HepG2 (cell line): ENCODE results near the gene DNAJC1. TPM values are rescaled to one million over a fixed set of nuclear protein-coding genes. Genes with fewer than 3 reads are reported as not detected.
A peak's percentile ranks its signal among the peaks of the same experiment; 100 is the strongest.

ENCODE experiments used
- ATRX ChIP-seq: sonication (generic); formaldehyde crosslinking; IDR thresholded peaks from 2 replicates; pipeline ENCODE4 v1.4.0; 2020; ENCODE audit warnings: missing genetic modification reagents, borderline replicate concordance
- CHD2 ChIP-seq: IDR thresholded peaks from 2 replicates; pipeline ENCODE4 v1.6.1; 2011; ENCODE audit warnings: low read depth, low read length, improper control_type of control experiment
- E2F5 ChIP-seq: sonication (generic); formaldehyde crosslinking; conservative IDR thresholded peaks from 2 replicates; pipeline ENCODE4 v1.4.0; 2020; ENCODE audit warnings: missing genetic modification reagents
- GPBP1L1 ChIP-seq: sonication (generic); formaldehyde crosslinking; IDR thresholded peaks from 2 replicates; pipeline ENCODE4 v1.5.0; 2020; ENCODE audit warnings: mild to moderate bottlenecking, missing genetic modification reagents
- HNRNPK ChIP-seq: fragments of 200-400 bp; formaldehyde crosslinking; IDR thresholded peaks from 2 replicates; pipeline ENCODE4 v1.6.1; 2018; ENCODE audit warnings: low read length, low read depth, moderate library complexity, mild to moderate bottlenecking; ENCODE audit not compliant: poor library complexity, severe bottlenecking
- KDM5B ChIP-seq: sonication (generic); formaldehyde crosslinking; IDR thresholded peaks from 2 replicates; pipeline ENCODE4 v1.4.0; 2020; ENCODE audit warnings: missing genetic modification reagents, mild to moderate bottlenecking, borderline replicate concordance
- NFE2 ChIP-seq: sonication (generic); formaldehyde crosslinking; IDR thresholded peaks from 2 replicates; pipeline ENCODE4 v1.4.0; 2020; ENCODE audit warnings: missing genetic modification reagents
- NPAS2 ChIP-seq: sonication (generic); formaldehyde crosslinking; IDR thresholded peaks from 2 replicates; pipeline ENCODE4 v1.8.0; 2022; ENCODE audit warnings: mild to moderate bottlenecking, missing genetic modification reagents, borderline replicate concordance
- PHF20 ChIP-seq: sonication (generic); formaldehyde crosslinking; IDR thresholded peaks from 2 replicates; pipeline ENCODE4 v1.5.0; 2020; ENCODE audit warnings: mild to moderate bottlenecking, missing genetic modification reagents
- POLR2AphosphoS2 ChIP-seq: IDR thresholded peaks from 2 replicates; pipeline ENCODE4 v1.6.1; 2011; ENCODE audit warnings: low read depth, low read length, improper control_type of control experiment
- RXRB ChIP-seq: IDR thresholded peaks from 2 replicates; pipeline ENCODE4 v1.6.1; 2016; ENCODE audit warnings: borderline replicate concordance, missing genetic modification reagents, missing compliant biosample characterization
- ZC3H13 ChIP-seq: sonication (generic); formaldehyde crosslinking; IDR thresholded peaks from 2 replicates; pipeline ENCODE4 v1.8.1; 2023; ENCODE audit warnings: mild to moderate bottlenecking, missing genetic modification reagents, moderate library complexity
- ZNF230 ChIP-seq: sonication (generic); formaldehyde crosslinking; IDR thresholded peaks from 2 replicates; pipeline ENCODE4 v1.4.0; 2020; ENCODE audit warnings: mild to moderate bottlenecking, missing genetic modification reagents
- ZNF33A ChIP-seq: sonication (generic); formaldehyde crosslinking; IDR thresholded peaks from 2 replicates; pipeline ENCODE4 v1.5.1; 2020; ENCODE audit warnings: missing genetic modification reagents, mild to moderate bottlenecking, moderate library complexity, borderline replicate concordance
- ZNF383 ChIP-seq: sonication (generic); formaldehyde crosslinking; IDR thresholded peaks from 2 replicates; pipeline ENCODE4 v1.4.0; 2020; ENCODE audit warnings: missing genetic modification reagents, mild to moderate bottlenecking, borderline replicate concordance
- ZNF530 ChIP-seq: sonication (generic); formaldehyde crosslinking; IDR thresholded peaks from 2 replicates; pipeline ENCODE4 v1.5.0; 2020; ENCODE audit warnings: low read depth, mild to moderate bottlenecking, missing genetic modification reagents
- ZNF564 ChIP-seq: sonication (generic); formaldehyde crosslinking; IDR thresholded peaks from 2 replicates; pipeline ENCODE4 v1.8.1; 2023; ENCODE audit warnings: mild to moderate bottlenecking, missing genetic modification reagents
- ZNF660 ChIP-seq: sonication (generic); formaldehyde crosslinking; IDR thresholded peaks from 2 replicates; pipeline ENCODE4 v1.5.1; 2020; ENCODE audit warnings: mild to moderate bottlenecking, low read depth, missing genetic modification reagents, borderline replicate concordance
- polyA plus RNA-seq, 8 experiments: library from polyadenylated mRNA; depleted of rRNA in 3 of 8; stranded (reverse) in 7 of 8; unstranded in 1 of 8; fragments of >200 nt; fragmentation: Illumina TruSeq in 4 of 8; extraction: Trizol in 4 of 8; gene quantifications; 2 replicates each; pipeline versions ENCODE4 v1.2.1 to v1.2.3, GENCODE V29; 2011 to 2016; ENCODE audit warnings: low read depth in 4 of 8, missing spikeins in 1 of 8, mixed read lengths in 1 of 8; ENCODE audit not compliant: insufficient read depth in 1 of 8
- total RNA-seq, 5 experiments: library from RNA; depleted of rRNA; stranded (reverse); fragments of >200 nt; fragmentation: Illumina TruSeq; extraction: Trizol; gene quantifications; 2 replicates each; pipeline ENCODE4 v1.2.3, GENCODE V29; 2016; ENCODE audit warnings: low read depth in 1 of 5
- TF ChIP-seq, protein P1 (sequence below): sonication (generic); formaldehyde crosslinking; IDR thresholded peaks from 2 replicates; pipeline ENCODE4 v1.5.1; 2020; ENCODE audit warnings: mild to moderate bottlenecking, missing genetic modification reagents, borderline replicate concordance

Gene DNAJC1
- total and polyA plus RNA-seq, 2 of the 13 experiments (the other 11 are each of a cell fraction or from before 2014, with no cell fraction given), result 9.9 to 16.6 TPM

DNA sequence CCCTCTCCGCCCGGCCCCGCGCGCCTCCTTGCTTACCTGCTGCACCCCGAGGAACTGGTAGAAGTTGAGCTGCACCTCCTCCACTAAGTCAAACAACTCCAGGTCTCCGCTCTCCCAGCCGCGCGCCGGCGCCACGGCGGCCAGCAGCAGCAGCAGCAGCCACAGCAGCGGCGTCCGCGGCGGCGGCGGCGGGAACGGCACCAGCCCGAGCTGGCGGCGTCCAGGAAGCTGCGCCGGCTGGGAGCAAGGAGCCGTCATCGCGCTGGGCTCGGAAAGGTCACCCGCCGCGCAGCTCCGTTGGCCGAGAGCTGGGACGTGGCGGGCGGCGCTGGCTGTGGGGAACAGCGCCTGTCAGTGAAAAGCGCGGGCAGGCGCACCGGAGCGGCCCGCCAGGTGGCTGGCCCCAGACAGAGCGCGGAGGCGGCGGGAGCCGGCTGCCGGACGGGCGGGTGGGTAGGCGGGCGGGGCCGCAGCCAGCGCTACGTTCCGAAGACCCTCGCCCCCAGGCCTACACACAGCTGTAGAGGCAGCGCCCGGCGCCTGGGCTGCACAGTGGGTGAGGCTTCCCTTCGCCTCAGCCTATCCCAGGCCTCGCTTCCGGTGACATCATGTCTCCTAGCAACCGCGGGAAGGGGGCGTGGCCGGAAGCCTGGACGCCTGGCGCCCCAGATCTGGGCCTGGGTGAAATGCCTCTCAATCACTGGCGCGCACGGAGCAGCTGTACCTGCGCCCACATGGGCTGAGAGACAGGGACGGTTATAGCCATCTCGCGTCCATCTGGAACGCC lies at the start of gene DNAJC1 (continued):
- TF ChIP-seq, protein P1, sequence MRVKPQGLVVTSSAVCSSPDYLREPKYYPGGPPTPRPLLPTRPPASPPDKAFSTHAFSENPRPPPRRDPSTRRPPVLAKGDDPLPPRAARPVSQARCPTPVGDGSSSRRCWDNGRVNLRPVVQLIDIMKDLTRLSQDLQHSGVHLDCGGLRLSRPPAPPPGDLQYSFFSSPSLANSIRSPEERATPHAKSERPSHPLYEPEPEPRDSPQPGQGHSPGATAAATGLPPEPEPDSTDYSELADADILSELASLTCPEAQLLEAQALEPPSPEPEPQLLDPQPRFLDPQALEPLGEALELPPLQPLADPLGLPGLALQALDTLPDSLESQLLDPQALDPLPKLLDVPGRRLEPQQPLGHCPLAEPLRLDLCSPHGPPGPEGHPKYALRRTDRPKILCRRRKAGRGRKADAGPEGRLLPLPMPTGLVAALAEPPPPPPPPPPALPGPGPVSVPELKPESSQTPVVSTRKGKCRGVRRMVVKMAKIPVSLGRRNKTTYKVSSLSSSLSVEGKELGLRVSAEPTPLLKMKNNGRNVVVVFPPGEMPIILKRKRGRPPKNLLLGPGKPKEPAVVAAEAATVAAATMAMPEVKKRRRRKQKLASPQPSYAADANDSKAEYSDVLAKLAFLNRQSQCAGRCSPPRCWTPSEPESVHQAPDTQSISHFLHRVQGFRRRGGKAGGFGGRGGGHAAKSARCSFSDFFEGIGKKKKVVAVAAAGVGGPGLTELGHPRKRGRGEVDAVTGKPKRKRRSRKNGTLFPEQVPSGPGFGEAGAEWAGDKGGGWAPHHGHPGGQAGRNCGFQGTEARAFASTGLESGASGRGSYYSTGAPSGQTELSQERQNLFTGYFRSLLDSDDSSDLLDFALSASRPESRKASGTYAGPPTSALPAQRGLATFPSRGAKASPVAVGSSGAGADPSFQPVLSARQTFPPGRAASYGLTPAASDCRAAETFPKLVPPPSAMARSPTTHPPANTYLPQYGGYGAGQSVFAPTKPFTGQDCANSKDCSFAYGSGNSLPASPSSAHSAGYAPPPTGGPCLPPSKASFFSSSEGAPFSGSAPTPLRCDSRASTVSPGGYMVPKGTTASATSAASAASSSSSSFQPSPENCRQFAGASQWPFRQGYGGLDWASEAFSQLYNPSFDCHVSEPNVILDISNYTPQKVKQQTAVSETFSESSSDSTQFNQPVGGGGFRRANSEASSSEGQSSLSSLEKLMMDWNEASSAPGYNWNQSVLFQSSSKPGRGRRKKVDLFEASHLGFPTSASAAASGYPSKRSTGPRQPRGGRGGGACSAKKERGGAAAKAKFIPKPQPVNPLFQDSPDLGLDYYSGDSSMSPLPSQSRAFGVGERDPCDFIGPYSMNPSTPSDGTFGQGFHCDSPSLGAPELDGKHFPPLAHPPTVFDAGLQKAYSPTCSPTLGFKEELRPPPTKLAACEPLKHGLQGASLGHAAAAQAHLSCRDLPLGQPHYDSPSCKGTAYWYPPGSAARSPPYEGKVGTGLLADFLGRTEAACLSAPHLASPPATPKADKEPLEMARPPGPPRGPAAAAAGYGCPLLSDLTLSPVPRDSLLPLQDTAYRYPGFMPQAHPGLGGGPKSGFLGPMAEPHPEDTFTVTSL (CRISPR knock-in tag), result no peak
- TF ChIP-seq HNRNPK, result no peak
- no peak for TF ChIP-seq GPBP1L1 (CRISPR knock-in tag)
- no peak for TF ChIP-seq ZNF33A (CRISPR knock-in tag)
- TF ChIP-seq ZNF383 (CRISPR knock-in tag), result no peak
- TF ChIP-seq ZC3H13 (CRISPR knock-in tag), result no peak
- TF ChIP-seq RXRB (CRISPR knock-in tag), result peak; percentile 53; the same call in 1 of the 2 replicates
- TF ChIP-seq ZNF230, result no peak
- TF ChIP-seq NFE2 (CRISPR knock-in tag), result no peak
- TF ChIP-seq KDM5B (CRISPR knock-in tag), result peak; percentile 86
- TF ChIP-seq PHF20 (CRISPR knock-in tag), result peak; percentile 48; the same call in 1 of the 2 replicates
- no peak for TF ChIP-seq ATRX
- TF ChIP-seq ZNF660, result no peak
- TF ChIP-seq ZNF564 (CRISPR knock-in tag), result no peak
- no peak for TF ChIP-seq ZNF530 (CRISPR knock-in tag)
- no peak for TF ChIP-seq POLR2AphosphoS2
- no peak for TF ChIP-seq NPAS2 (CRISPR knock-in tag)
- no peak for TF ChIP-seq CHD2
- TF ChIP-seq E2F5 (CRISPR knock-in tag), result 0 out of 2 replicates have a peak, but pooled peaks have one; percentile 50
